ENCODE results near the gene PLA2G4E. TPM values are rescaled to one million over a fixed set of nuclear protein-coding genes. Genes with fewer than 3 reads are reported as not detected.

Gene PLA2G4E
- total and polyA plus RNA-seq, 2 of the 13 experiments (the other 11 are each of a cell fraction or from before 2014, with no cell fraction given) = not detected

GRCh38 chr15:42059661-42060476 lies 39.0 kb upstream of the PLA2G4E start (continued):
- TF ChIP-seq RAD51 (IDR thresholded peaks at IDR 0.05; ENCODE audit: borderline replicate concordance) (no peak), MIXL1 (CRISPR knock-in tag; IDR thresholded peaks at IDR 0.05) (no peak), ZFYVE20 (CRISPR knock-in tag; IDR thresholded peaks at IDR 0.05; ENCODE audit: borderline replicate concordance, low read depth) (no peak), CHCHD3 (CRISPR knock-in tag; IDR thresholded peaks at IDR 0.05) (no peak), ZBTB21 (CRISPR knock-in tag; IDR thresholded peaks at IDR 0.05) (no peak), RBM22 (optimal IDR thresholded peaks at IDR 0.05; ENCODE audit: low read length) (peak; percentile 76), RFX3 (CRISPR knock-in tag; IDR thresholded peaks at IDR 0.05) (peak; percentile 59; the same call in 1 of the 2 replicates), REPIN1 (CRISPR knock-in tag; IDR thresholded peaks at IDR 0.05; ENCODE audit: borderline replicate concordance, low read depth) (no peak), ZNF550 (CRISPR knock-in tag; IDR thresholded peaks at IDR 0.05; ENCODE audit: borderline replicate concordance) (no peak), FOXK2 (IDR thresholded peaks at IDR 0.05) (no peak), RFX5 (IDR thresholded peaks at IDR 0.05; ENCODE audit: low read depth, low read length) (peak; percentile 59; the same call in 1 of the 2 replicates), ZNF543 (CRISPR knock-in tag; IDR thresholded peaks at IDR 0.05) (no peak)

GRCh38 chr15:42058791-42059190 lies 37.9 kb upstream of the PLA2G4E start:
- Histone ChIP-seq H2AFZ (ENCODE audit: low read length) (no peak overlapping the region), H3K27ac (ENCODE audit: extremely low read length, insufficient read depth, low read length) (no peak overlapping the region), H3K79me2 (ENCODE audit: insufficient read depth, low read length) (no peaks in the 10 kb centered on the region), H3K27me3 (ENCODE audit: control insufficient read depth in 1 of 2, insufficient read depth in 2 of 2, low read length in 2 of 2) (0 out of 5 replicates have a peak, but pooled peaks cover 0 to 6% of the 10 kb centered on the region in 2 experiments), H4K20me1 (ENCODE audit: insufficient read depth, low read length) (no peaks in the 10 kb centered on the region), H3K36me3 (replicated peaks in 1 of 2; ENCODE audit: control insufficient read depth in 1 of 2, insufficient read depth in 2 of 2, low read length in 2 of 2) (no peaks in the 10 kb centered on the region), H3K4me2 (ENCODE audit: low read depth, low read length) (no peak overlapping the region), H3K9ac (ENCODE audit: insufficient read depth, low read depth, low read length) (no peak overlapping the region), H3K9me3 (ENCODE audit: low read length) (no peaks in the 10 kb centered on the region), H3K4me1 (ENCODE audit: insufficient read depth, low read length) (peaks cover 59% of the 10 kb centered on the region), H3K4me3 (replicated peaks in 1 of 3; ENCODE audit: insufficient read depth in 1 of 3, low read depth in 2 of 3, low read length in 3 of 3) (no peak overlapping the region)
- intact Hi-C loops (cut with micrococcal nuclease; ENCODE audit: unreplicated experiment) (loop anchor here (1.0 kb wide), 1 partner anchor 69 kb away; no protein-coding TSS in a partner anchor), in situ Hi-C loops (cut with HindIII; ENCODE audit: extremely low pct_ligation_motif_present, low pct_unique_long_range_greater_than_20kb) (loop anchor here (5.0 kb wide), 1 partner anchor 71 kb away; no protein-coding TSS in a partner anchor)
- POLR2A ChIA-PET = no interaction called here
- DNase-seq (ENCODE audit: low spot score) (no peak), FAIRE-seq (no peak), ATAC-seq (no peak)
- BruUV-seq (replicated peaks) = no TSS peak
- WGBS (ENCODE audit: low lambda C conversion rate) = 30% methylated on average over 3 of the region's 3 CpGs
- CTCF ChIA-PET (ENCODE audit: low intra/inter-chr PET ratio, low total read pairs) = interaction anchor here (4.3 kb wide), 1 partner anchor 70 kb away, joined by 39 read pairs; no protein-coding TSS in a partner anchor
- TF ChIP-seq HNRNPL (IDR thresholded peaks at IDR 0.05; ENCODE audit: low read depth, low read length) (no peak), ZNF879 (CRISPR knock-in tag; IDR thresholded peaks at IDR 0.05) (no peak), STAT6 (CRISPR knock-in tag; IDR thresholded peaks at IDR 0.05; ENCODE audit: borderline replicate concordance) (no peak), SNAPC4 (CRISPR knock-in tag; IDR thresholded peaks at IDR 0.05) (no peak)

All from HepG2 (cell line).